Esophagus squamous epithelium (tissue), 5 donors: ENCODE results near the gene ZNF639. TPM values are rescaled to one million over a fixed set of nuclear protein-coding genes. Genes with fewer than 3 reads are reported as not detected.

Experiments
- DNase-seq: peaks from one replicate; lab custom pipeline; 2025; lab: John Stamatoyannopoulos, UW
- H3K27ac ChIP-seq, 4 donors: fragments of 200-600 bp; sonication (generic); one replicate each; pipeline ENCODE4 v1.5.1; 2016 to 2019; ENCODE audit warnings: mild to moderate bottlenecking in 1 of 4
- H3K27me3 ChIP-seq, 4 donors: fragments of 200-600 bp; sonication (generic); 1 replicate in 3 of 4; 2 replicates in 1 of 4; pipeline versions ENCODE4 v1.5.1 to v1.6.0; 2017 to 2021; ENCODE audit warnings: antibody characterized with exemption in 1 of 4
- H3K36me3 ChIP-seq, 3 donors: fragments of 200-600 bp; sonication (generic); one replicate each; pipeline ENCODE4 v1.5.1; 2016 to 2019
- H3K4me1 ChIP-seq, 3 donors: fragments of 200-600 bp; sonication (generic); one replicate each; pipeline ENCODE4 v1.5.1; 2017 to 2019
- H3K4me3 ChIP-seq, 4 donors: fragments of 200-600 bp; sonication (generic); 1 replicate in 3 of 4; 2 replicates in 1 of 4; pipeline ENCODE4 v1.5.1; 2016 to 2019; ENCODE audit warnings: mild to moderate bottlenecking in 2 of 4, moderate library complexity in 1 of 4
- H3K9me3 ChIP-seq, 3 donors: fragments of 200-600 bp; sonication (generic); one replicate each; pipeline ENCODE4 v1.5.1; 2016 to 2019
- POLR2A ChIP-seq, 4 donors: fragments of 450-650 bp; IDR thresholded peaks; one replicate each; pipeline ENCODE4 v1.6.1; 2017; ENCODE audit warnings: antibody characterized with exemption in 4 of 4, mild to moderate bottlenecking in 4 of 4, moderate library complexity in 3 of 4
- WGBS, 2 donors: methylation state at CpG; one replicate each; pipeline ENCODE4 v1.1.5; 2018; 5-methylcytosine and 5-hydroxymethylcytosine counted together
- intact Hi-C: fragments of 100-400 bp; cut with DNase I; formaldehyde crosslinking; loops from one replicate; pipeline ENCODE4 v1.15.0; 2022
- total RNA-seq, 4 donors: library from RNA; depleted of rRNA; stranded (reverse); fragments of >200 nt; gene quantifications; one replicate each; pipeline ENCODE4 v1.1.0, GENCODE V29; 2016
- TF ChIP-seq, protein P1 (sequence below), 6 experiments: fragments of 450-650 bp in 4 of 6; fragments of 200-600 bp in 2 of 6; sonication (generic) in 2 of 6; IDR thresholded peaks; one replicate each; pipeline ENCODE4 v1.5.1; 2016 to 2019; ENCODE audit warnings: antibody characterized with exemption in 6 of 6, mild to moderate bottlenecking in 4 of 6, moderate library complexity in 4 of 6
- donor health status: DM: yes; HTN: yes; CAD: no.

Gene ZNF639
- total RNA-seq, 4 donors from 2014 or later: 10.0 to 43.6 (median 33.9) TPM

DNA sequence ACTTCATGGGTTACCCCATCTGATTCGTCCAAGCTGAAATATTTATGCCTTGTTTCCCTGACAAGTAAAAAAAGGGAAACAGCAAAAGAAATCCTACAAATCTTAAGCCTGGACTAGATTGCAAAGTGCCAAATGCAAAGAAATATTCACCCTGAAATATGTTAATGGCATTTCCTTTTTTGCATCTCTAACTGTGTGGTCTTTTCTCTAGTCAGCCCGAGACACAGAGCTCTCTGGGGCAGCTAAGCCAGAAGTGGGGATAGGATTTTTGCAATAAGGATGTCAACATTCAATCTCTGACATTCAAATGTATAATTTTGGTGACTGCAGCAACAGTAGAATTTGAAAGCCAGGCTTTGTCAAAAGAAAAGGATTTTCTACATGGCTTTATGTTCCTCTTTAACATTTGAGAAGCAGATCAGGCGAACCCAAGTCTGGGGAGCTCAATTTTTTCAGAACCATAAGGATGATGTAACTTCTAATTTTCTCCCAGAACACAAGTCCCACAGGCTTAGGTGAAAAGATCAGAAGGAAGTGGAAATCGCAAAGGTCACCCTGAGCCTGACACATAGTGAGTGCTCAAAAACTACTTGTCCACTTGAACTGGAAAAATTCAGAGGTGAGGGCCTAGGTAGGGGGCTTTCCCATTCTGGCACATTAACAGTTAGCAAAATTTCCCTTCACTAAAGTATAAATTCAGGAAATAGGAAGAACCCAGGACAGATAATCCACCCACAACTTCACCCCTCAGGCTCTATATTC, 43.7 kb upstream of the ZNF639 start:
- TF ChIP-seq, protein P1, sequence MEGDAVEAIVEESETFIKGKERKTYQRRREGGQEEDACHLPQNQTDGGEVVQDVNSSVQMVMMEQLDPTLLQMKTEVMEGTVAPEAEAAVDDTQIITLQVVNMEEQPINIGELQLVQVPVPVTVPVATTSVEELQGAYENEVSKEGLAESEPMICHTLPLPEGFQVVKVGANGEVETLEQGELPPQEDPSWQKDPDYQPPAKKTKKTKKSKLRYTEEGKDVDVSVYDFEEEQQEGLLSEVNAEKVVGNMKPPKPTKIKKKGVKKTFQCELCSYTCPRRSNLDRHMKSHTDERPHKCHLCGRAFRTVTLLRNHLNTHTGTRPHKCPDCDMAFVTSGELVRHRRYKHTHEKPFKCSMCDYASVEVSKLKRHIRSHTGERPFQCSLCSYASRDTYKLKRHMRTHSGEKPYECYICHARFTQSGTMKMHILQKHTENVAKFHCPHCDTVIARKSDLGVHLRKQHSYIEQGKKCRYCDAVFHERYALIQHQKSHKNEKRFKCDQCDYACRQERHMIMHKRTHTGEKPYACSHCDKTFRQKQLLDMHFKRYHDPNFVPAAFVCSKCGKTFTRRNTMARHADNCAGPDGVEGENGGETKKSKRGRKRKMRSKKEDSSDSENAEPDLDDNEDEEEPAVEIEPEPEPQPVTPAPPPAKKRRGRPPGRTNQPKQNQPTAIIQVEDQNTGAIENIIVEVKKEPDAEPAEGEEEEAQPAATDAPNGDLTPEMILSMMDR (IDR thresholded peaks at IDR 0.05): no peak
- no peak for TF ChIP-seq POLR2A (IDR thresholded peaks at IDR 0.05)
- 58 to 66% methylated on average over 4 of the region's 4 CpGs for WGBS, 2 donors
- no peaks in the 10 kb centered on the region for H3K9me3 ChIP-seq
- no peaks in the 10 kb centered on the region for H3K36me3 ChIP-seq
- no peak for DNase-seq
- H3K27ac ChIP-seq: no peak overlapping the region
- H3K4me1 ChIP-seq: no peaks in the 10 kb centered on the region
- H3K4me3 ChIP-seq: no peak overlapping the region
- peaks cover 0 to 5% (median 0%) of the 10 kb centered on the region in 4 donors for H3K27me3 ChIP-seq
- intact Hi-C loops: no loop called here

DNA sequence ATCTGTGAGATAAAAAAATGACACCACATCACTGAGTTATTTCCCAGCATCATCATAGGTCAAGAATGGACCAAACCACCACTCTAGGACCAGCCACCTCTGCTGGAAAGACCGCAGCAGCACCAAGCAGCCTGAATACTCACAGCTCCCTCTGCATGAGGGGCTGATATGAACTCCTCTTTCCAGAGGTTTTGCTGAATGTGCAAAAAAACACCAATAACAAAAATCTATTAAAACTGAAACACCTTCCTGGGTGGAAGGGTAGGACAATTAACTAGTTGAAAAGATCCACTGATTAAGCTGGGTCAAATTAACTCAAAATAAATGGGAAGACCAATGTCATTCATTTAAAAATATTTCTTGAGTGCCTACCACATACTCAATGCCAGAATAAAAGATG, 43.0 kb upstream of the ZNF639 start:
- no peak for DNase-seq
- Histone ChIP-seq H3K36me3 (no peaks in the 10 kb centered on the region), H3K27me3 (peaks cover 0 to 5% (median 0%) of the 10 kb centered on the region in 4 donors), H3K4me3 (no peak overlapping the region), H3K27ac (no peak overlapping the region), H3K4me1 (no peaks in the 10 kb centered on the region), H3K9me3 (no peaks in the 10 kb centered on the region)
- WGBS, 2 donors: 82 to 92% methylated on average over 1 of the region's 1 CpG
- intact Hi-C loops: no loop called here
- no peak for TF ChIP-seq POLR2A (IDR thresholded peaks at IDR 0.05)
- TF ChIP-seq, protein P1 (IDR thresholded peaks at IDR 0.05): no peak

DNA sequence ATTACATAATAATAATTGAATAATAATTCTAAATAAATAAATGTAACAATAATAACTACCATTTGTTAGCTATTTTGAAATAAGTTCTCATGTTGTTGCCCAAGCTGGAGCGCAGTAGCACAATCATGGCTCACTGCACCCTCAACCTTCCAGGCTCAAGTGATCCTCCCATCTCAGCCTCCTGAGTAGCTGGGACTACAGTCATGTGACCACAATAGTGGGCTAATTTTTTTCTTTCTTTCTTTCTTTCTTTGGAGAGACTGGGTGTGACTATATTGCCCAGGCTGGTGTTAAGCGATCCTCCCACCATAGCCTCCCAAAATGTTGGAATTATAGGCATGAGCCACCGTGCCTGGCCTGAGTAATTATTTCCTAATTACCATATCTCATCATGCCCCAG, 41.0 kb upstream of the ZNF639 start:
- Histone ChIP-seq H3K27ac (no peak overlapping the region), H3K27me3 (peaks cover 0 to 5% (median 0%) of the 10 kb centered on the region in 4 donors), H3K4me1 (no peaks in the 10 kb centered on the region), H3K4me3 (no peak overlapping the region), H3K36me3 (no peaks in the 10 kb centered on the region), H3K9me3 (no peaks in the 10 kb centered on the region)
- WGBS, 2 donors: 69 to 74% methylated on average over 3 of the region's 3 CpGs
- no peak for DNase-seq
- no peak for TF ChIP-seq POLR2A (IDR thresholded peaks at IDR 0.05)
- TF ChIP-seq, protein P1 (IDR thresholded peaks at IDR 0.05): no peak
- intact Hi-C loops: no loop called here

DNA sequence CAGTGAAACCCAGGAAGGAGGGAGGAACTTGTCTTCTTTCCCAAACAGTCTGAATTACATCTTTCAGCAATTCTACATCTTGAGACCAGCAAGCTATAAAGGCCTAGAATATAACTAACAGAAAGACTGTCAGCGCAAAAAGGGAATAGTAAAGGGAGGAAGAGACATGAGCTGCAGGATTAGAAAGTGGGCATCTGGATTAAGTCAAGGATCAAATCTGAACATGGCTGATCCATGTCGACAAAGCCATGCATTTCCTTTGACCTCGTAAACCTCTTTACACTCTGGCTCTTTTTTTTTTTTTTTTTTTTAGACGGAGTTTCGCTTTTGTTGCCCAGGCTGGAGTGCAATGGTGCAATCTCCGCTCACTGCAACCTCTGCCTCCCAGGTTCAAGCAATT, 36.5 kb upstream of the ZNF639 start:
- no peak for DNase-seq
- Histone ChIP-seq H3K9me3 (no peaks in the 10 kb centered on the region), H3K4me3 (no peak overlapping the region), H3K4me1 (no peaks in the 10 kb centered on the region), H3K36me3 (no peaks in the 10 kb centered on the region), H3K27ac (no peak overlapping the region), H3K27me3 (no peaks in the 10 kb centered on the region)
- intact Hi-C loops: no loop called here
- TF ChIP-seq, protein P1 (IDR thresholded peaks at IDR 0.05): no peak
- no peak for TF ChIP-seq POLR2A (IDR thresholded peaks at IDR 0.05)
- WGBS, 2 donors: 89 to 90% methylated on average over 3 to 6 of the region's 6 CpGs

DNA sequence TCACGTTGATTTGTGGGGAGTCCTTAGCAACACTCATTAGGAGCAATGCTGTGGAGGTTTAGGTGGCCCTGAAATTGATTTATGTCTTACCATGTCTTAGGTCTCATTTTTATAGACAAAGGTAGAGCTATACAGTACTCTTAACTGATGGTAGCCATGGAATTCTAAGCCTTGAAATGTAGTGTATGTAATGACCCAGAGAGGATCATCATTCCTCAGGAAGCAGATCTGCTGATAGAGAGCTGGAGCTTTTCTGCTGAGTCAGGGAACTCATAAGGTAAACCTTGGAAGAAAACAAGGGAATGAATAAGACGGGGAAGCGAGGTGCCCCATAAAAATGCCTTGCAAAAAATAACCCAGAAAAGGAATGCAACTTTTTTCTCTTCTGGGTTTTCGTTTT, 34.0 kb upstream of the ZNF639 start:
- intact Hi-C loops: no loop called here
- no peaks in the 10 kb centered on the region for H3K36me3 ChIP-seq
- TF ChIP-seq, protein P1 (IDR thresholded peaks at IDR 0.05): no peak
- TF ChIP-seq POLR2A (IDR thresholded peaks at IDR 0.05): no peak
- WGBS, 2 donors: 60 to 64% methylated on average over 4 of the region's 4 CpGs
- H3K27me3 ChIP-seq: no peaks in the 10 kb centered on the region
- DNase-seq: no peak
- no peak overlapping the region for H3K27ac ChIP-seq
- H3K9me3 ChIP-seq: no peaks in the 10 kb centered on the region
- no peaks in the 10 kb centered on the region for H3K4me1 ChIP-seq
- H3K4me3 ChIP-seq: no peak overlapping the region
